ENCODE results near the gene LHX3.

Gene LHX3

GRCh38 chr9:136193891-136194279 is 11.0 kb downstream of the LHX3 start:
- Histone ChIP-seq H3K27me3 (ENCODE audit: insufficient read depth, poor library complexity, severe bottlenecking) (peaks cover 78% of the 10 kb centered on the region), H3K27ac (replicated peaks) (no peak overlapping the region), H3K4me3 (replicated peaks; ENCODE audit: insufficient read depth, low read length) (no peak overlapping the region)
- no peak for DNase-seq (ENCODE audit: low read depth in 1 of 2, low spot score in 1 of 2)
- TF ChIP-seq CTCF (IDR thresholded peaks at IDR 0.05; ENCODE audit: insufficient read depth, low read length) = no peak
- TF ChIP-seq SPI1 (IDR thresholded peaks at IDR 0.05; ENCODE audit: borderline replicate concordance, low read depth) = no peak
- TF ChIP-seq POLR2AphosphoS5 (IDR thresholded peaks at IDR 0.05; ENCODE audit: low read depth) = no peak
- TF ChIP-seq REST (IDR thresholded peaks at IDR 0.05; ENCODE audit: insufficient replicate concordance, low read depth) = no peak
- no peak for TF ChIP-seq GABPA (IDR thresholded peaks at IDR 0.05; ENCODE audit: low read depth)

- Histone ChIP-seq H3K4me3 (replicated peaks; ENCODE audit: insufficient read depth, low read length) (no peak overlapping the region), H3K27ac (replicated peaks) (no peak overlapping the region), H3K27me3 (ENCODE audit: insufficient read depth, poor library complexity, severe bottlenecking) (peaks cover 75% of the 10 kb centered on the region)
- no peak for TF ChIP-seq REST (IDR thresholded peaks at IDR 0.05; ENCODE audit: insufficient replicate concordance, low read depth)
- no peak for TF ChIP-seq CTCF (IDR thresholded peaks at IDR 0.05; ENCODE audit: insufficient read depth, low read length)
- no peak for TF ChIP-seq GABPA (IDR thresholded peaks at IDR 0.05; ENCODE audit: low read depth)
- TF ChIP-seq POLR2AphosphoS5 (IDR thresholded peaks at IDR 0.05; ENCODE audit: low read depth) = no peak
- TF ChIP-seq SPI1 (IDR thresholded peaks at IDR 0.05; ENCODE audit: borderline replicate concordance, low read depth) = no peak
- DNase-seq (ENCODE audit: low read depth in 1 of 2, low spot score in 1 of 2) = no peak
These were observed 11.6 kb downstream of the LHX3 start for GRCh38 chr9:136193127-136193890.

GRCh38 chr9:136192289-136193126 is 12.4 kb downstream of the LHX3 start:
- H3K27me3 ChIP-seq (ENCODE audit: insufficient read depth, poor library complexity, severe bottlenecking) = peaks cover 67% of the 10 kb centered on the region

More at GRCh38 chr9:136192289-136193126, 12.4 kb downstream of the LHX3 start:
- DNase-seq (ENCODE audit: low read depth in 1 of 2, low spot score in 1 of 2) = no peak
- H3K4me3 ChIP-seq (replicated peaks; ENCODE audit: insufficient read depth, low read length) = no peak overlapping the region
- TF ChIP-seq CTCF (IDR thresholded peaks at IDR 0.05; ENCODE audit: insufficient read depth, low read length) (no peak), POLR2AphosphoS5 (IDR thresholded peaks at IDR 0.05; ENCODE audit: low read depth) (no peak), GABPA (IDR thresholded peaks at IDR 0.05; ENCODE audit: low read depth) (no peak), REST (IDR thresholded peaks at IDR 0.05; ENCODE audit: insufficient replicate concordance, low read depth) (no peak), SPI1 (IDR thresholded peaks at IDR 0.05; ENCODE audit: borderline replicate concordance, low read depth) (no peak)
- no peak overlapping the region for H3K27ac ChIP-seq (replicated peaks)
